GM21390 (cell line): ENCODE data around the gene ROR2.

Experiments
- ATAC-seq: cut with Tn5 transposase; IDR thresholded peaks from one replicate; pipeline ENCODE4 v1.9.1; 2021; ENCODE audit not compliant: unreplicated experiment

The ROR2 gene

GRCh38 chr9:91589101-91589553 is 360.9 kb downstream of the ROR2 start:
- no peak for ATAC-seq

DNA sequence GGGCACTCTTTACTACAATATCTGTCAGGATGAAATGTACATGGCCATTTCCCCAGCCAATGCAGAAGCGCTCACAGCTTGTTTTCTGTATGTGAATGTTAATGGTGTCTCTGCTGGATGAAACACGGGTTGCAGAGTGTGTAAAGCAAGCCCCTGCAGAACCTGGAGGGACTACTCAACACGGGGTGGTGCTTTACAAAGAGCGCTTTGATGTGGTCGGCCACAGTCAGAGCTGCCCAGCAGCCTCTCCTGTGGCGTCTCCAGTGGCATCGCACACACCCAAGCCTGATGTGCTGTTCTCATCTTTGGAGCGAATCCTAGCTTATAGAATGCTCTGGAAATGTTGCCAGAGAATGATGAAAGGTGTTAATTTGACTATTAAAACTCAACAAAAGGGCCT is 363.7 kb downstream of the ROR2 start:
- ATAC-seq, result no peak

DNA sequence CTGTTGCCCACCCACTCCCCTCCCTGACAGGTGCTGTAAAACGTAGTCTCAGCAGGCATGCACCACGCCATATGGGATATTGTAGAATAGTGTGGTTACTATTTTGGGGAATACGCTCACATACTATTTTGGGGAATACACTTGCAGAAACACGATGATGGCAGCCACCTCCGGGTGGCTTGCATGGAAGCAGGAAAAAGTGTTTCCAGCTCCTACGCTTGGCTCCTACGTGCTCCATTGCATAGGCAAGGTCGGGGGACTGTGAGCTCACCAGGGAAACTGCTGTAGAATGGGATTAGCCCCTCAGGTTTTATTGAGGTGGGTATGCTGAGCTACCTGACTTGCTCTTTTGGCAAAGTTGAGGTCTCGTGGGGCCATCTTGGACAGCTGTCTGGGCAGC is 366.1 kb downstream of the ROR2 start:
- no peak for ATAC-seq

DNA sequence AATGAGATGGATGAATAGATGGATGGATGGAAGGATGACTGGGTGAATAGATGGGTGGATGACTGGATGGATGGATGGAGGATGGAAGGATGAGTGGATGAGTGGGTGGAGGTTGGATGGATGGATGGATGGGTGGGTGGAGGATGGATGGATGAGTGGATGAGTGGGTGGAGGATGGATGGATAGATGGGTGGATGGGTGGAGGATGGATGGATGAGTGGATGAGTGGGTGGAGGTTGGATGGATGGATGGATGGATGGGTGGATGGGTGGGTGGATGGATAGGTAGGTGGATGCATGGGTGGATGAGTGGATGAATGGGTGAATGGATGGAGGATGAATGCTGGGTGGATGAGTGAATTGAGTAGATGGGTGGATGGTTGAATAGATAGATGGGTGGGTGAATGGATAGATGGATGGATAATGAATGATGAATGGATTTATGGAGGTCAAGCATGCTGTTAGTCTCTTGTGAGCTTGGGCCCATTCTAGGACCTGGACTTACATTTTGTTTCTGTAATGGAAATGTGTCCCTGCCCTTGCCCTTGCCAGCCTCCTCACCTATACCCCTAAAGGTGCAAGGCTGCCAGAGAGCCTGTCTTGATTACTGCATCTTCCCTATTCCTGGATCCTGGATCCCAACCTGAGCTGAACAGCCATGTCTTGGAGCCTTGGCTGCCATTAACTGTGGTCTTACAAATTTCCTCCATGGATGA is 366.7 kb downstream of the ROR2 start:
- ATAC-seq, result no peak

DNA sequence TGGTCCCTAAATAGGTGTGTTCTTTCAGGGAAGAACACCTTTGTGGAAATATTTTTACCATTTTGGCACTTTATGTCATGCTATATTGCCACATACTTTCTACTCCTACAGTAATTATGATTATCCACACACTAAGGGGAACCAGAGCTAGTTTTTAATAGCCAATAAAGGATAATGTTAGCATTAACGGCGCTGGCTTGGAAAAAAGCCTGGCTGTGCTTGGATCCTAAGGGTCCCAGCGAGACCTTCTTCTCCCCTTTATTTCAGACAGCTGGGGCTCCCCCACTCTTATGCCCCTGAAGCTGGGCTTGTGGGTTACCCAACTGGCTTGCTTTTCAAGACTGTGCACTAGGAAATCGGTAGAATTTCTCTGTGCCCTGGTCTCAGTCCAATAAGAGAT is 367.8 kb downstream of the ROR2 start:
- ATAC-seq, result no peak

GRCh38 chr9:91580136-91580535 is 369.9 kb downstream of the ROR2 start:
- no peak for ATAC-seq

- no peak for ATAC-seq
Measured at GRCh38 chr9:91578911-91579310, 371.1 kb downstream of the ROR2 start.

GRCh38 chr9:91577633-91578061 is 372.4 kb downstream of the ROR2 start:
- ATAC-seq, result no peak

DNA sequence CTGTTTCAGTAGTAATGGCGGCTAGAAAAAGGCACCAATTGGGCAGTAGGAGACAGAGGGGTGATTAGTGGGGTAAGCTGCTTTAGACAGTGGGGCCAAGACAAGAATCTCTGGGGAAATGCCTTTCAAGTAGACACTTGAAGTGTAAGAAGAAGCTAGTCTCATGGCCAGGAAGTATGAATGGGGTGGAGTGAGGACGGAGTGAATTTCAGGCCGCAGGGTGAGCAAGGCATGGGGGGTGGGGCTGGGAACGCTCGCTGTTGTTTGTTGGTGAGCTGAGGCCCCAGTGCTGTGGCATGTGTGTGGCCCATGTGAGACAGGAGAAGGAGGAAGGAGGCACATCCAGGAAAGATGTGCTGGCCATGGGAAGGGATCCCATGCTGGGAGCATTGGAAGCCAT is 377.2 kb downstream of the ROR2 start:
- ATAC-seq, result no peak

- ATAC-seq, result no peak
Measured at GRCh38 chr9:91572044-91572443, 378.0 kb downstream of the ROR2 start.

GRCh38 chr9:91571036-91571435 is 379.0 kb downstream of the ROR2 start:
- no peak for ATAC-seq

DNA sequence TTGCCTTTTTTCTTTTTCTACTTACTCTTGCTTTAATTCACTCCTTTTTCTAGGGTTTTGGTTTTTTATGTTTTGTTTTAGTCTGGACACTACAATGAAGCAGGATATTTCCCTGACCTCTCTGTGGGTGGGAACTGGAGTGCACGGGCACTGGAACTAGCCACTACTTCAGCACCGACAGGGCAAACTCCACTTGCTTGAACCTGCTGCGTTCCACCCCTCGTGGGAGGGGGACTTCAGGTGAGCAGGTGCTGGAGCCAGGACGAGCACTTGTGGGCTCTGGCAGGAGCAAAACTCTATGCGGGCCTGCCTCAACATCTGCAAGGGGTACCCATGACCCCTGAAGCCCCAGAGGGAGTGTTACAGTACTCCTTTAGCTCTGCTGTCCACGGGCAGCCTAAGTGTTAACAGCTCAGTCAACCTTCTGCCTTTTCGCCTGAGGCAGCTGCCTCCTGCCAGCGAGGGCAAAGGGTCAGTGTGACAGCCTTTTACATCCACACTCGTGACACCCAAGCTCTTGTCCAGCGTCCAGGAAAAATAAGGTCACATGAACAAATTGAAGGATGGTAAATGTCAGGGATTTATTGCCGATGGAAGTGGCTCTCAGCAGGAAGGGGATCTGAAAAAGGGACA is 382.3 kb downstream of the ROR2 start:
- ATAC-seq, result no peak

- ATAC-seq, result no peak
Measured at GRCh38 chr9:91564081-91564670, 385.9 kb downstream of the ROR2 start.

DNA sequence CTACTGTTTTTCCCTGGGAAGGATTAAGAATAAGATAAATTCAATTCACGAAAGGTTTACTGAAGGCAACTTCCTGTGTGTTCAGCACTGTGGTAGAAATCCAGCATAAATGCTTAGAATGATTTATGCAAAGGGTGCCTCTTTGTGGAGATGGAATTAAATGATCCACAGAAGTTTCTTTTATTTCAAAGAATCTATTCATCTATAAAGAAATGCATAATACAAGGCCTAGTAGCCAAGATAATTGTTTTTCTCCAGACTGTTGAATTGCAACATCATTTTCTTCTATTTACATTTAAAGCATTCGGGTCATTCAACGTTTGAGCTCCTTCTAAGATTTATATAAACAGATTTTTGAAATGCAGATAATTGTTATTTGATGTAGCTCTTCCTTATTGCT is 387.6 kb downstream of the ROR2 start:
- no peak for ATAC-seq

DNA sequence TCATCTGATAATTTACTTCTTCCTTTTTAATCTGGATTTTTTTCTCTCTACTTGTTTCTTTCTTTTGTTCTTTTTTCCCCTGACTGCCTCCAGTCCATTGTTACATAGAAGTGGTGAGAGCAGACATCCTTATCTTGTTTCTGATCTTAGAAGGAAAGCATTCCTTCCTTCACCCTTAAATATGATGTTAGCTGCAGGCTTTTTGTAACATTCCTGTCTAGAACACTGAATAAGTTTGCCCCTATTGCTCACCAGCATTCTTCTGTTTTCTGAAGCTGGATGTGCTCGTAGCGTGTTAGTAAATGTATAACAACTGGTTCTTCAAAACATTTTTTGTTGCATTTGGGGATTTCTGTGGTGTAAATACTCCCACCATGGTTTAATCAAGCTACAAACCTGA is 389.7 kb downstream of the ROR2 start:
- no peak for ATAC-seq

- no peak for ATAC-seq
Measured at GRCh38 chr9:91558879-91559278, 391.1 kb downstream of the ROR2 start.

DNA sequence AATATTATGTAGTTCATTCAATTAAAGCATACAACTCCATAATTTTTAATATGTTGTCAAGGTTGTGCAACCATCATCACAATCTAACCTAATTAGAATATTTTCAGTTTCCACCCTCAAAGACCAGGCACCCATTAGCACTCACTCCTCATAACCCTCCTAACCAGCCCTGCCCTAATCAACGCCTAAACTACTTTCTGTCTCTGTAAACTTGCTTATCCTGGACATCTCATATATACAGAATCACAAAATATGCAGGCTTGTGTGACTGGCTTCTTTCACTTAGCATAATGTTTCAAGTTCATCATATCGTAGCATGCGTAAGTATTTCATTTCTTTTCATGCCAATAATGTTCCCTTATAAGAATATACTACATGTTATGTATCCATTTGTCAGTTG is 391.6 kb downstream of the ROR2 start:
- no peak for ATAC-seq

DNA sequence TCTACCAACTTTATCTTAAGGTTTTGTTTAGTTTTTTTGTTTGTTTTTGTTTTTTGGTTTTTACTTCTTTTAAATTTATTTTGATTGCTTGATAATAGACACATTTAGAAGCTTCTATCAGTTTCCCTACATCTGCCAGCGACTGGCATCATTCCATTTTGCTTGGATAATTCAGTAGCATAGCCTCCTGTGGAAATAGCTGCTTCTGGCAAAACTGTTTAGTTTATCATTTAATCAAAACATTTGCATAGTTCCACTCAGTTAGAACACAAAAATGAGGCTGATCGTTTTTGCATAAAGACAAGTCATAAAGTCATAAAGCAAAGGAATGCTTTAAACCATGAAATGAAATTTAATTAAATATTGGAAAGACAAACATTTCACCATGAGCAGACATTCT is 392.7 kb downstream of the ROR2 start:
- ATAC-seq, result no peak

DNA sequence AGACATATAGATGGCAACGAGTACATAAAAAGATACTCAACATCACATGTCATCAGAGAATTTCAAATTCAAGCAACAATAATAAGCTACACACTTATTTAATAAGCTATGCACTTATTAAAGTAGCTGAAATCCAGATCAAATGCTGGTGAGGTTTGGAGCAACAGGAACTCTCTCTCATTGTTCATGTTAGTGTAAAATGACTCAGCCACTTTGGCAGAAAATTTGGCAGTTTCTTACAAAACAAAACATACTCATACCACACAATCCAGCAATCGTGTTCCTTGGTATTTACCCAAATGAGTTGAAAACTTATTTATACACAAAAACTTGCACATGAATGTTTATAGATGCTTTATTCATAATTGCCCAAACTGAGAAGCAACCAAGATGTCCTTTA is 394.9 kb downstream of the ROR2 start:
- no peak for ATAC-seq

DNA sequence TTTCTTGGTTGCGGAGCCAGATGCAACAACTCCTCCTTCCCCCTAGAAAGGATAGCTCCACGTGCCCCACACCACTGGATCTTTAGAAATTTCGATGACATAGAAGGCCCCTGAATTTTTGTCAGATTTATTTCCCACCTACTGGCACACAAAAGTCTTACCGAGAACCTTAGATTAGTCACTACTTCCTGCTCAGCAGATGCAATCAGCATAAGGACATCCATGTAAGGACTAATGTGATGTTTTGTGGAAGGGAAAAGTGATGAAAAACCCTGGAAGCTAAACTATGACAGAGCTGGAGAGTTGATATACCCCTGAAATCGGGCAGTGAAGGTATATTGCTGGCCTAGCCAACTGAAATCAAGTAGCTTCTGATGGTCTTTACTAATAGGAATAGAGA is 400.9 kb downstream of the ROR2 start:
- no peak for ATAC-seq

- ATAC-seq, result no peak
Measured at GRCh38 chr9:91547081-91547480, 402.9 kb downstream of the ROR2 start.

DNA sequence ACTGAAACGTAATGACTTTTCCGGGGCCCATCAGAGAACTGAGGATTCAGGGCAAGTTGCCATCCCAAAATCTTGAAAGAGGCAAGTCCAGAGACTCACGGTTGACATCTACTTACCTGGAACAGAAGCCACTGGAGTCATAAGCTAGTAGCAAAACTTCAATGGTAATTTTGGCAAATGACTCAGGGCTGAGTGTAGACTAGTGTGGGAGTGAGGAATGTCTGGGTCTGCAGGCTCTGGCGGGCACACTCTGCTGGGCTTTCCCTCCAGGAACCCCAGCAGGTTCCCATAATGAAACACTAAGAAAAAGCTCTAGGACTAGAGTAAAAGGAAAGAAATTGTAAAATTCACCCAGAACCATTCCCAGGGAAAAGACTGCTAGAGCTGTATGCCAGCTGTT is 403.5 kb downstream of the ROR2 start:
- ATAC-seq, result no peak
